HEK293T (cell line): ENCODE results near the gene GLUD2.

Source experiments
- BHLHE40 ChIP-seq: fragments of 450-650 bp; IDR thresholded peaks from 2 replicates; pipeline ENCODE4 v1.6.1; 2016; ENCODE audit warnings: mild to moderate bottlenecking, moderate library complexity, borderline replicate concordance
- FOXA1 ChIP-seq: fragments of 450-650 bp; IDR thresholded peaks from 2 replicates; pipeline ENCODE4 v1.6.1; 2016; ENCODE audit warnings: mild to moderate bottlenecking

DNA sequence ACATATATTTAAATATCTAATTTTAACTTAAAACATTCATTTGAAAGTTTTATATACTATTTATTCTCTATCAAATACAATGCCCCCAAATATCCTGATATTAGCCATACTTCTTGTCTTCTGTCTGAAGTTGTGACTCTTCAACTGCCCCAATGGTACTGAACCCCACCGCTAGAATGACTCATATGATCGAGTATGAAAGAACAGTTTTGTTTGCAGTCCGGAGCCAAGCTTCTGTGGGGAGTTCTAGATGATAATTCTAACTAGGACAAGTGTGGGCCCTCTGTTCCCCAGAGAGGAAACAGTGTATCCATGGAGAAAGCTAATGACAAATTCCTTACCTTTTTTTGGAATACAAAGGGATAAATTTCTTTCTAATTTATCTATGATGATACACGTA lies 37.2 kb upstream of the GLUD2 start:
- TF ChIP-seq BHLHE40 (no peak), FOXA1 (no peak)
